Measurements from ENCODE around the gene ATG4C.

DNA sequence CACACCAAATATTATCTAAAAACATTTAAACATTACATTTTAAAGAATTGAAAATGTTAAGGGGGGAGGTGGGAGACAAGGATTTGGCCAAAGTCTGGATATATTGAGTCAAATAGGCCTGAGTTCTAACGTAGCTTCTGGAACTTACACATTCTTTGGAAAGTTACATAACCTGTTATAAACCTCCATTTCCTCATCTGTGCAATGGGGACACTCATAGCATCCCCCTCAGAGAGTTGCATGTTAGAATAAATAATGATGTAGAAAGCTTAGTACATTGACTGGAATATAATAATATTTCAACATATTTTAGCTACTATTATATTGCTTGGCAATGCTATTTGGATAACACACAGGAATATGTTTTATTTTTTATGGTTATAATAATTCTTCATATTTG is 117.7 kb downstream of the ATG4C start:
- TF ChIP-seq CTCF (IDR thresholded peaks at IDR 0.05), result no peak
- TF ChIP-seq POLR2AphosphoS5 (IDR thresholded peaks at IDR 0.05), result no peak
- no peak for TF ChIP-seq POLR2A (IDR thresholded peaks at IDR 0.05)

Measured in prostate gland (tissue), 2 donors.